GM23338 (cell line): ENCODE measurements around the gene CRYBG3. TPM values are rescaled to one million over a fixed set of nuclear protein-coding genes. Genes with fewer than 3 reads are reported as not detected.
A peak's percentile ranks its signal among the peaks of the same experiment; 100 is the strongest.

Experiments
- ATAC-seq: fragments of 200-7000 bp; cut with Tn5 transposase; 3 replicates; pipeline ENCODE4 v1.9.1; 2020
- DNase-seq: peaks from one replicate; pipeline ENCODE4 v3.0.0-alpha.2; 2015; ENCODE audit warnings: low spot score
- H2AFZ ChIP-seq: fragments of 200-600 bp; sonication (generic); 2 replicates; pipeline ENCODE4 v1.8.0; 2016; ENCODE audit warnings: antibody characterized with exemption, mild to moderate bottlenecking, moderate library complexity
- H3F3A ChIP-seq: fragments of 200-600 bp; sonication (generic); replicated peaks from 2 replicates; pipeline ENCODE4 v1.8.0; 2017; ENCODE audit warnings: antibody characterized with exemption, mixed run types, low read depth
- H3K27ac ChIP-seq: fragments of 200-600 bp; sonication (generic); 2 replicates; pipeline ENCODE4 v1.6.1; 2016; ENCODE audit warnings: low read depth
- H3K27me3 ChIP-seq: fragments of 200-600 bp; sonication (generic); 2 replicates; pipeline ENCODE4 v1.8.0; 2016; ENCODE audit warnings: mild to moderate bottlenecking, mixed run types, moderate library complexity; ENCODE audit not compliant: insufficient read depth
- H3K36me3 ChIP-seq: fragments of 200-600 bp; sonication (generic); 2 replicates; pipeline ENCODE4 v1.8.0; 2016; ENCODE audit warnings: mild to moderate bottlenecking; ENCODE audit not compliant: insufficient read depth
- H3K4me1 ChIP-seq: fragments of 200-600 bp; sonication (generic); 2 replicates; pipeline ENCODE4 v1.8.0; 2016; ENCODE audit warnings: mild to moderate bottlenecking, moderate library complexity; ENCODE audit not compliant: insufficient read depth
- H3K4me2 ChIP-seq: fragments of 200-600 bp; sonication (generic); 2 replicates; pipeline ENCODE4 v1.7.1; 2017; ENCODE audit warnings: mixed run types
- H3K4me3 ChIP-seq: fragments of 200-600 bp; sonication (generic); 2 replicates; pipeline ENCODE4 v1.6.1; 2016; ENCODE audit warnings: mixed run types
- H3K79me2 ChIP-seq: fragments of 200-600 bp; sonication (generic); replicated peaks from 2 replicates; pipeline ENCODE4 v1.8.0; 2017; ENCODE audit warnings: mild to moderate bottlenecking; ENCODE audit not compliant: insufficient read depth
- H3K9me2 ChIP-seq: fragments of 200-600 bp; sonication (generic); 2 replicates; pipeline ENCODE4 v1.8.0; 2017; ENCODE audit not compliant: insufficient read depth
- H4K20me1 ChIP-seq: fragments of 200-600 bp; sonication (generic); replicated peaks from 2 replicates; pipeline ENCODE4 v1.8.0; 2017; ENCODE audit warnings: mild to moderate bottlenecking; ENCODE audit not compliant: insufficient read depth
- H3K27ac Mint-ChIP-seq: 2 replicates; pipeline ENCODE4 v1.8.0; 2020; ENCODE audit warnings: inconsistent platforms, mild to moderate bottlenecking, moderate library complexity, mixed read lengths
- H3K27me3 Mint-ChIP-seq: 3 replicates; pipeline ENCODE4 v1.8.0; 2022; ENCODE audit warnings: low read depth, mild to moderate bottlenecking, moderate library complexity, mixed read lengths, inconsistent platforms; ENCODE audit not compliant: insufficient read depth, poor library complexity
- H3K36me3 Mint-ChIP-seq: 3 replicates; pipeline ENCODE4 v1.8.0; 2021; ENCODE audit warnings: low read depth, mild to moderate bottlenecking, inconsistent platforms, moderate library complexity, mixed read lengths
- H3K4me1 Mint-ChIP-seq: 3 replicates; pipeline ENCODE4 v1.8.0; 2020; ENCODE audit warnings: mild to moderate bottlenecking, inconsistent platforms, mixed read lengths
- H3K4me3 Mint-ChIP-seq: 3 replicates; pipeline ENCODE4 v1.8.0; 2021; ENCODE audit warnings: moderate library complexity, mild to moderate bottlenecking, inconsistent platforms, mixed read lengths
- H3K9me3 Mint-ChIP-seq: 3 replicates; pipeline ENCODE4 v1.8.0; 2020; ENCODE audit warnings: moderate library complexity, mild to moderate bottlenecking, inconsistent platforms, mixed read lengths
- CREB1 ChIP-seq: fragments of 250-450 bp; sonication (Bioruptor Pico); IDR thresholded peaks from 2 replicates; pipeline ENCODE4 v1.5.0; 2020; ENCODE audit warnings: low read depth, mild to moderate bottlenecking, moderate library complexity
- ETS1 ChIP-seq: IDR thresholded peaks from 2 replicates; pipeline ENCODE4 v1.6.1; 2016; ENCODE audit warnings: antibody characterized with exemption
- EZH2 ChIP-seq: fragments of 200-600 bp; sonication (generic); IDR thresholded peaks from one replicate; pipeline ENCODE4 v1.8.0; 2017; ENCODE audit warnings: antibody characterized with exemption, mild to moderate bottlenecking, low read depth; ENCODE audit not compliant: unreplicated experiment
- EZH2phosphoT487 ChIP-seq: fragments of 200-600 bp; sonication (generic); IDR thresholded peaks from one replicate; pipeline ENCODE4 v1.8.1; 2018; ENCODE audit warnings: antibody characterized with exemption; ENCODE audit not compliant: unreplicated experiment
- JUNB ChIP-seq: IDR thresholded peaks from one replicate; pipeline ENCODE4 v1.6.1; 2016; ENCODE audit warnings: antibody characterized with exemption; ENCODE audit not compliant: unreplicated experiment
- NANOG ChIP-seq: IDR thresholded peaks from 2 replicates; pipeline ENCODE4 v1.6.1; 2016; ENCODE audit warnings: antibody characterized with exemption, borderline replicate concordance
- POLR2AphosphoS5 ChIP-seq: IDR thresholded peaks from 2 replicates; pipeline ENCODE4 v1.6.1; 2016; ENCODE audit warnings: antibody characterized with exemption, low read depth
- REST ChIP-seq: IDR thresholded peaks from one replicate; pipeline ENCODE4 v1.6.1; 2018; ENCODE audit warnings: antibody characterized with exemption; ENCODE audit not compliant: unreplicated experiment
- STAT1 ChIP-seq: IDR thresholded peaks from one replicate; pipeline ENCODE4 v1.6.1; 2016; ENCODE audit warnings: antibody characterized with exemption; ENCODE audit not compliant: unreplicated experiment
- ZNF114 ChIP-seq: fragments of 250-450 bp; sonication (Bioruptor Pico); IDR thresholded peaks from 2 replicates; pipeline ENCODE4 v1.5.0; 2020; ENCODE audit warnings: mild to moderate bottlenecking, moderate library complexity
- ZNF331 ChIP-seq: fragments of 250-450 bp; sonication (Bioruptor Pico); IDR thresholded peaks from 2 replicates; pipeline ENCODE4 v1.5.0; 2020; ENCODE audit warnings: low read depth, mild to moderate bottlenecking, moderate library complexity
- polyA plus RNA-seq: library from polyadenylated mRNA; unstranded; fragments of >200 nt; fragmentation: Nextera tagmentation; extraction: Ambion mirVana; gene quantifications from 2 replicates; pipeline ENCODE4 v1.2.1, GENCODE V29; 2016
- total RNA-seq: library from RNA; depleted of rRNA; stranded (reverse); fragments of >200 nt; shearing (Covaris generic); gene quantifications from 2 replicates; pipeline ENCODE4 v1.2.3, GENCODE V29; 2014
- TF ChIP-seq, protein P1 (sequence below): fragments of 250-450 bp; sonication (Bioruptor Pico); IDR thresholded peaks from 2 replicates; pipeline ENCODE4 v1.5.0; 2020; ENCODE audit warnings: mild to moderate bottlenecking, moderate library complexity
- TF ChIP-seq, protein P2 (sequence below), 2 experiments: fragments of 200-600 bp in 1 of 2; sonication (generic) in 1 of 2; conservative IDR thresholded peaks; 2 replicates each; pipeline versions ENCODE4 v1.5.1 to v1.6.1; 2016 to 2017; ENCODE audit warnings: antibody characterized with exemption in 2 of 2, low read depth in 2 of 2, mild to moderate bottlenecking in 2 of 2, moderate library complexity in 1 of 2

The CRYBG3 gene
- total and polyA plus RNA-seq, 2 experiments from 2014 or later: 2.3 to 8.9 TPM

DNA sequence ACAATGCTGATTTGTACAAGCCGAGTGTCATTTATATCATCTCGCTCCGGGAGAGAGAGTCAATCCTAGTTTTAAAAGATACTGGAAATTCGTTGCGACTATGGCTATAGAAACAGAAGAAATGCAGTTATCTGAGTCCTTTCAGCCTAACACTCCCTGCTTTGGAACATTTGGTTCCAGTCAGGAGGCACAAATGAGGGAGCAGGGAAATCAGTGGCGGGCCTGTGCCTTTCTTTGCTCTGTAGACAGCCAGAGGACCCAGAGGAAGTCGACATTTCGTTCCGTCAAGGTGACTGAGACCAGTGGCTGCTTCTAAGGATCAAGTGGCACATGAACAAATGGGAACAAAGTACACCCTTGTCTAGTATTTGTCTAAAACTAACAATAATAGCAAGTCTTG, 151.2 kb downstream of the CRYBG3 start:
- Mint-ChIP-seq H3K4me1 (peaks cover 30% of the 10 kb centered on the region), H3K4me3 (peak overlapping the region; percentile 63), H3K27me3 (peaks cover 18% of the 10 kb centered on the region), H3K36me3 (no peaks in the 10 kb centered on the region), H3K27ac (no peak overlapping the region), H3K9me3 (no peaks in the 10 kb centered on the region)
- Histone ChIP-seq H3K4me3 (peak overlapping the region; percentile 63), H3K9me2 (0 out of 2 replicates have a peak, but pooled peaks cover 3% of the 10 kb centered on the region), H3K79me2 (peaks cover 4% of the 10 kb centered on the region; the same call in 1 of the 2 replicates), H4K20me1 (no peaks in the 10 kb centered on the region; the same call in 1 of the 2 replicates), H3F3A (no peaks in the 10 kb centered on the region), H3K4me1 (peaks cover under 1% of the 10 kb centered on the region; the same call in 1 of the 2 replicates), H3K27ac (no peak overlapping the region), H2AFZ (peak overlapping the region; percentile 54; the same call in 1 of the 2 replicates), H3K36me3 (no peaks in the 10 kb centered on the region), H3K4me2 (peak overlapping the region; percentile 80), H3K27me3 (peaks cover 14% of the 10 kb centered on the region)
- ATAC-seq (no peak), DNase-seq (no peak)
- TF ChIP-seq JUNB: no peak
- TF ChIP-seq NANOG: no peak
- TF ChIP-seq STAT1: no peak
- TF ChIP-seq EZH2: no peak
- TF ChIP-seq CREB1 (CRISPR knock-in tag): no peak
- TF ChIP-seq, protein P1, sequence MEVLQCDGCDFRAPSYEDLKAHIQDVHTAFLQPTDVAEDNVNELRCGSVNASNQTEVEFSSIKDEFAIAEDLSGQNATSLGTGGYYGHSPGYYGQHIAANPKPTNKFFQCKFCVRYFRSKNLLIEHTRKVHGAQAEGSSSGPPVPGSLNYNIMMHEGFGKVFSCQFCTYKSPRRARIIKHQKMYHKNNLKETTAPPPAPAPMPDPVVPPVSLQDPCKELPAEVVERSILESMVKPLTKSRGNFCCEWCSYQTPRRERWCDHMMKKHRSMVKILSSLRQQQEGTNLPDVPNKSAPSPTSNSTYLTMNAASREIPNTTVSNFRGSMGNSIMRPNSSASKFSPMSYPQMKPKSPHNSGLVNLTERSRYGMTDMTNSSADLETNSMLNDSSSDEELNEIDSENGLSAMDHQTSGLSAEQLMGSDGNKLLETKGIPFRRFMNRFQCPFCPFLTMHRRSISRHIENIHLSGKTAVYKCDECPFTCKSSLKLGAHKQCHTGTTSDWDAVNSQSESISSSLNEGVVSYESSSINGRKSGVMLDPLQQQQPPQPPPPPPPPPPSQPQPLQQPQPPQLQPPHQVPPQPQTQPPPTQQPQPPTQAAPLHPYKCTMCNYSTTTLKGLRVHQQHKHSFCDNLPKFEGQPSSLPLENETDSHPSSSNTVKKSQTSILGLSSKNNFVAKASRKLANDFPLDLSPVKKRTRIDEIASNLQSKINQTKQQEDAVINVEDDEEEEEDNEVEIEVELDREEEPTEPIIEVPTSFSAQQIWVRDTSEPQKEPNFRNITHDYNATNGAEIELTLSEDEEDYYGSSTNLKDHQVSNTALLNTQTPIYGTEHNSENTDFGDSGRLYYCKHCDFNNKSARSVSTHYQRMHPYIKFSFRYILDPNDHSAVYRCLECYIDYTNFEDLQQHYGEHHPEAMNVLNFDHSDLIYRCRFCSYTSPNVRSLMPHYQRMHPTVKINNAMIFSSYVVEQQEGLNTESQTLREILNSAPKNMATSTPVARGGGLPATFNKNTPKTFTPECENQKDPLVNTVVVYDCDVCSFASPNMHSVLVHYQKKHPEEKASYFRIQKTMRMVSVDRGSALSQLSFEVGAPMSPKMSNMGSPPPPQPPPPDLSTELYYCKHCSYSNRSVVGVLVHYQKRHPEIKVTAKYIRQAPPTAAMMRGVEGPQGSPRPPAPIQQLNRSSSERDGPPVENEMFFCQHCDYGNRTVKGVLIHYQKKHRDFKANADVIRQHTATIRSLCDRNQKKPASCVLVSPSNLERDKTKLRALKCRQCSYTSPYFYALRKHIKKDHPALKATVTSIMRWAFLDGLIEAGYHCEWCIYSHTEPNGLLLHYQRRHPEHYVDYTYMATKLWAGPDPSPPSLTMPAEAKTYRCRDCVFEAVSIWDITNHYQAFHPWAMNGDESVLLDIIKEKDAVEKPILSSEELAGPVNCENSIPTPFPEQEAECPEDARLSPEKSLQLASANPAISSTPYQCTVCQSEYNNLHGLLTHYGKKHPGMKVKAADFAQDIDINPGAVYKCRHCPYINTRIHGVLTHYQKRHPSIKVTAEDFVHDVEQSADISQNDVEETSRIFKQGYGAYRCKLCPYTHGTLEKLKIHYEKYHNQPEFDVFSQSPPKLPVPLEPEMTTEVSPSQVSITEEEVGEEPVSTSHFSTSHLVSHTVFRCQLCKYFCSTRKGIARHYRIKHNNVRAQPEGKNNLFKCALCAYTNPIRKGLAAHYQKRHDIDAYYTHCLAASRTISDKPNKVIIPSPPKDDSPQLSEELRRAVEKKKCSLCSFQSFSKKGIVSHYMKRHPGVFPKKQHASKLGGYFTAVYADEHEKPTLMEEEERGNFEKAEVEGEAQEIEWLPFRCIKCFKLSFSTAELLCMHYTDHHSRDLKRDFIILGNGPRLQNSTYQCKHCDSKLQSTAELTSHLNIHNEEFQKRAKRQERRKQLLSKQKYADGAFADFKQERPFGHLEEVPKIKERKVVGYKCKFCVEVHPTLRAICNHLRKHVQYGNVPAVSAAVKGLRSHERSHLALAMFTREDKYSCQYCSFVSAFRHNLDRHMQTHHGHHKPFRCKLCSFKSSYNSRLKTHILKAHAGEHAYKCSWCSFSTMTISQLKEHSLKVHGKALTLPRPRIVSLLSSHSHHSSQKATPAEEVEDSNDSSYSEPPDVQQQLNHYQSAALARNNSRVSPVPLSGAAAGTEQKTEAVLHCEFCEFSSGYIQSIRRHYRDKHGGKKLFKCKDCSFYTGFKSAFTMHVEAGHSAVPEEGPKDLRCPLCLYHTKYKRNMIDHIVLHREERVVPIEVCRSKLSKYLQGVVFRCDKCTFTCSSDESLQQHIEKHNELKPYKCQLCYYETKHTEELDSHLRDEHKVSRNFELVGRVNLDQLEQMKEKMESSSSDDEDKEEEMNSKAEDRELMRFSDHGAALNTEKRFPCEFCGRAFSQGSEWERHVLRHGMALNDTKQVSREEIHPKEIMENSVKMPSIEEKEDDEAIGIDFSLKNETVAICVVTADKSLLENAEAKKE (CRISPR knock-in tag): no peak
- TF ChIP-seq POLR2AphosphoS5: no peak
- no peak for TF ChIP-seq ZNF331
- TF ChIP-seq EZH2phosphoT487: no peak
- TF ChIP-seq REST: no peak
- no peak for TF ChIP-seq ZNF114 (CRISPR knock-in tag)
- TF ChIP-seq, protein P2, sequence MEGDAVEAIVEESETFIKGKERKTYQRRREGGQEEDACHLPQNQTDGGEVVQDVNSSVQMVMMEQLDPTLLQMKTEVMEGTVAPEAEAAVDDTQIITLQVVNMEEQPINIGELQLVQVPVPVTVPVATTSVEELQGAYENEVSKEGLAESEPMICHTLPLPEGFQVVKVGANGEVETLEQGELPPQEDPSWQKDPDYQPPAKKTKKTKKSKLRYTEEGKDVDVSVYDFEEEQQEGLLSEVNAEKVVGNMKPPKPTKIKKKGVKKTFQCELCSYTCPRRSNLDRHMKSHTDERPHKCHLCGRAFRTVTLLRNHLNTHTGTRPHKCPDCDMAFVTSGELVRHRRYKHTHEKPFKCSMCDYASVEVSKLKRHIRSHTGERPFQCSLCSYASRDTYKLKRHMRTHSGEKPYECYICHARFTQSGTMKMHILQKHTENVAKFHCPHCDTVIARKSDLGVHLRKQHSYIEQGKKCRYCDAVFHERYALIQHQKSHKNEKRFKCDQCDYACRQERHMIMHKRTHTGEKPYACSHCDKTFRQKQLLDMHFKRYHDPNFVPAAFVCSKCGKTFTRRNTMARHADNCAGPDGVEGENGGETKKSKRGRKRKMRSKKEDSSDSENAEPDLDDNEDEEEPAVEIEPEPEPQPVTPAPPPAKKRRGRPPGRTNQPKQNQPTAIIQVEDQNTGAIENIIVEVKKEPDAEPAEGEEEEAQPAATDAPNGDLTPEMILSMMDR (conservative IDR thresholded peaks at IDR 0.05; ENCODE audit: low read depth in 2 of 2): no peak
- TF ChIP-seq ETS1: no peak
